CD4-positive, alpha-beta T cell treated with Interleukin-21 for 1 hour (primary cell): Measurements from ENCODE around the gene TPGS1.

Source experiments
- DNase-seq: peaks from one replicate; pipeline ENCODE4 v3.0.0-alpha.2; 2020

The TPGS1 gene

DNA sequence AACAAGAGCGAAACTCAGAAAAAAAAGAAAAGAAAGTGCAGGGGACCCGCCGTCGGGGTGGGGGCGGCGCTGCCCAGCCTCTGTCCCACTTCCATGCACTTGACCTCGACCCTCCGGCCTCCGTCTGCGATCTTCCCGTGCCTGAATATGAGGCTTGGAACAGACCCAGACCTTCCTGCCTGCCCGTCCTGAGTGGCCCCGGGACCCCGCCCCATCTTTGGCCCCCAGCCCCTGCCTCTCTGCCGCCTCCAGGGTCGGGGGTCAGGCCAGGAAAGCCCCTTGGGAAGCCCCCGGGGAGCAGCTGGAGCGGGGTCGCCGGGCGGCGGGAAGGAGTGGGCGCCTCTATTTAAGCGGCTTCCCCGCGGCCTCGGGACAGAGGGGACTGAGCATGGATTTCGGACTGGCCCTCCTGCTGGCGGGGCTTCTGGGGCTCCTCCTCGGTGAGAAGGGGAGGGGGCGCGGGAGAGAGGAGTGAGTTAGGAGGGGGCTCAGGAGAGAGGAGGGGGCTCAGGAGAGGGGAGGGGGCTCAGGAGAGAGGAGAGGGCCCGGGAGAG lies 11.1 kb upstream of the TPGS1 start, which contains the start of gene MADCAM1:
MADCAM1 (plus strand) TSS at position 375 of the 554 bp plus-strand sequence; CDS start at position 389, 14 bp downstream.
- no peak for DNase-seq

DNA sequence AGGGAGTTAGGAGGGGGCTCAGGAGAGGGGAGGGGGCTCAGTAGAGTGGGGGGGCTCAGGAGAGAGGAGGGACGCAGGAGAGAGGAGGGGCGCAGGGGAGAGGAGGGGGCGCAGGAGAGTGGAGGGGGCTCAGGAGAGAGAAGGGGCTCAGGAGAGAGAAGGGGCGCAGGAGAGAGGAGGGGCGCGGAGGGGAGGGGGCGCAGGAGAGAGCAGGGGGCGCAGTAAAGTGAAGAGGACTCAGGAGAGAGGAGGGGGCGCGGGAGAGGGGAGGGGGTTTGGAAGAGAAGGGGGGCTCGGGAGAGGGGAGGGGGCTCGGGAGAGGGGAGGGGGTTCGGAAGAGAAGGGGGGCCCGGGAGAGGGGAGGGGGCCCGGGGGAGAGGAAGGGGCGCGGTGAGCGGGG lies 10.3 kb upstream of the TPGS1 start:
- DNase-seq: no peak

DNA sequence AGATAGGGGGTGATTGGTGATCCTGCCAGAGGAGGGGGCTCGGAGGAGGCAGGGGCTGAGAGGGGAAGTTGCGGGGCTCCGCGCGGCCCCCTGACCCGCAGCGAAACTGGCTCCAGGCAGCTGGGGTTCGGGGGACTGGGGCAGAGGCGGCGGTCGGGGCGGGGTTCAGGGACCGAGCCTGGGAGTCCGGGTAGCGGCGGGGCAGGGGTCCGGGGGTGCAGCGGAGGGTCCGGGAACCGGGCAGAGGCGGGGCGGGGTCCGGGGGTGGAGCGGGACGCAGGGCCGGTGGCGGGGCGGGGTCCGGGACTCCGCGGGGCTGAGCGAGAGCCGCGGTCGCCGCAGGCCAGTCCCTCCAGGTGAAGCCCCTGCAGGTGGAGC lies 9.8 kb upstream of the TPGS1 start:
- DNase-seq: no peak

DNA sequence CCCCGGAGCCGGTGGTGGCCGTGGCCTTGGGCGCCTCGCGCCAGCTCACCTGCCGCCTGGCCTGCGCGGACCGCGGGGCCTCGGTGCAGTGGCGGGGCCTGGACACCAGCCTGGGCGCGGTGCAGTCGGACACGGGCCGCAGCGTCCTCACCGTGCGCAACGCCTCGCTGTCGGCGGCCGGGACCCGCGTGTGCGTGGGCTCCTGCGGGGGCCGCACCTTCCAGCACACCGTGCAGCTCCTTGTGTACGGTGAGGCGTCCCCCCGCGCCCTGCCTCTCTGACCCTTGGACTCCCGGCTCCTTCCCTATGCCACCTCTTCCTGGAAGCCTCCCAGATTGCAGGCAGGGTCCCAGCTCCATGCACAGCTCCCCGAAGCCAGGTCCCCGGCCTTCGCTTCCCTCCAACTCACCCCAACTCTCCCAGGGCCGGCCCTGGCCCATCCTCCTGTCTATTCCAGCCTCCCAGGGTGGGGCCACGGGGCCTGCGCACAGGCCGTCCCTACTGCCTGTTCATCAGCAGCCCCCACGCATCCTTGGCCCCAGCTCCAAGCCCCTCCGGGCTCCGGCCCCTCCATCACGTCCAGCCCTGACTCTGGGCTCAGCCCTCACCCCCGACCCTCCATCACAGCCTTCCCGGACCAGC lies 9.3 kb upstream of the TPGS1 start:
- no peak for DNase-seq

DNA sequence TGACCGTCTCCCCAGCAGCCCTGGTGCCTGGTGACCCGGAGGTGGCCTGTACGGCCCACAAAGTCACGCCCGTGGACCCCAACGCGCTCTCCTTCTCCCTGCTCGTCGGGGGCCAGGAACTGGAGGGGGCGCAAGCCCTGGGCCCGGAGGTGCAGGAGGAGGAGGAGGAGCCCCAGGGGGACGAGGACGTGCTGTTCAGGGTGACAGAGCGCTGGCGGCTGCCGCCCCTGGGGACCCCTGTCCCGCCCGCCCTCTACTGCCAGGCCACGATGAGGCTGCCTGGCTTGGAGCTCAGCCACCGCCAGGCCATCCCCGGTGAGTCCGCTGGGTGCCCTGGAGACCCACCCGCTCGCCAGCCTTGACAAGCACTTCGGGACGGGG lies 8.8 kb upstream of the TPGS1 start:
- DNase-seq: no peak

DNA sequence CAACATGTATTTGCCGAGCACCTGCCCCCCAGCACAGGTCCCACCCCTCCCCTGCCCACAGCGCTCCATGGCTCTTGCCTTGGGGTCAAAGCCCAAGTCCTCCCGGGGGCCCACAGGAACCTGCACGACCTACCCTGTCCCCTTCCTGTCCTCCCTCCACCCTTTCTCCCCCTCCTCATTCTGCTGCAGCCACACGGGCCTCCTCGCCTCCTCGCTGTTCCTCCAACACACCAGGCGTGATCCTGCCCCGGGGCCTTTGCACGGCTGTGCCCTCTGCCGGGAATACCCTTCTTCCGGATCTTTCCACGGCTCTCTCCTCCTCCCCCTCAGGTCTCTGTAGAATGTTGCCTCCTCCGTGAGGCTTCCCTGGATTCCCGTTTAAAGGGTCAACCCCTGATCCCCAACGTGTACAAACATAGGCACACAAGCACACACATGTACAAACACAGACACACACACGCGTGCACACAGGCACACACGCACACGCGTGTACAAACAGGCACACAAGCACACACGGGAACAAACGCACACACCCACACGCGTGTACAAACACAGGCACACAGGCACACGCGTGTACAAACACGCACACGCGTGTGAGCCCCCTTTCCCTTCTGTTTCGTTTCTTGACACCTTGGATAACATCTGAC lies 8.2 kb upstream of the TPGS1 start:
- no peak for DNase-seq

DNA sequence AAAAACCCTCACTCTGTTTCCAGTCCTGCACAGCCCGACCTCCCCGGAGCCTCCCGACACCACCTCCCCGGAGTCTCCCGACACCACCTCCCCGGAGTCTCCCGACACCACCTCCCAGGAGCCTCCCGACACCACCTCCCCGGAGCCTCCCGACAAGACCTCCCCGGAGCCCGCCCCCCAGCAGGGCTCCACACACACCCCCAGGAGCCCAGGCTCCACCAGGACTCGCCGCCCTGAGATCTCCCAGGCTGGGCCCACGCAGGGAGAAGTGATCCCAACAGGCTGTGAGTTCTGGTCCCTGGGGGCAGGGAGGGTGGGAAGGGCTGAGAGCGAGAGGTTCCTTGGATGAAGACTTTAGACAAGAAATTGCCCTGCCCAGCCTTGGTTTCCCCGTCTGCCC lies 5.7 kb upstream of the TPGS1 start:
- no peak for DNase-seq

DNA sequence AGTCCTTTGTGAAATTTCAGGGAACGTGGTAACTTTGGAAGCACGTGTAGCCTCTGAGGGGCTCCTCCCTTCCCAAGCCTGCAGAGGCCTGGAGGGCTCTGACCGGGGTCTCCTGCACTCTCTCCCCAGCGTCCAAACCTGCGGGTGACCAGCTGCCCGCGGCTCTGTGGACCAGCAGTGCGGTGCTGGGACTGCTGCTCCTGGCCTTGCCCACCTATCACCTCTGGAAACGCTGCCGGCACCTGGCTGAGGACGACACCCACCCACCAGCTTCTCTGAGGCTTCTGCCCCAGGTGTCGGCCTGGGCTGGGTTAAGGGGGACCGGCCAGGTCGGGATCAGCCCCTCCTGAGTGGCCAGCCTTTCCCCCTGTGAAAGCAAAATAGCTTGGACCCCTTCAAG lies 2.7 kb upstream of the TPGS1 start:
- no peak for DNase-seq

DNA sequence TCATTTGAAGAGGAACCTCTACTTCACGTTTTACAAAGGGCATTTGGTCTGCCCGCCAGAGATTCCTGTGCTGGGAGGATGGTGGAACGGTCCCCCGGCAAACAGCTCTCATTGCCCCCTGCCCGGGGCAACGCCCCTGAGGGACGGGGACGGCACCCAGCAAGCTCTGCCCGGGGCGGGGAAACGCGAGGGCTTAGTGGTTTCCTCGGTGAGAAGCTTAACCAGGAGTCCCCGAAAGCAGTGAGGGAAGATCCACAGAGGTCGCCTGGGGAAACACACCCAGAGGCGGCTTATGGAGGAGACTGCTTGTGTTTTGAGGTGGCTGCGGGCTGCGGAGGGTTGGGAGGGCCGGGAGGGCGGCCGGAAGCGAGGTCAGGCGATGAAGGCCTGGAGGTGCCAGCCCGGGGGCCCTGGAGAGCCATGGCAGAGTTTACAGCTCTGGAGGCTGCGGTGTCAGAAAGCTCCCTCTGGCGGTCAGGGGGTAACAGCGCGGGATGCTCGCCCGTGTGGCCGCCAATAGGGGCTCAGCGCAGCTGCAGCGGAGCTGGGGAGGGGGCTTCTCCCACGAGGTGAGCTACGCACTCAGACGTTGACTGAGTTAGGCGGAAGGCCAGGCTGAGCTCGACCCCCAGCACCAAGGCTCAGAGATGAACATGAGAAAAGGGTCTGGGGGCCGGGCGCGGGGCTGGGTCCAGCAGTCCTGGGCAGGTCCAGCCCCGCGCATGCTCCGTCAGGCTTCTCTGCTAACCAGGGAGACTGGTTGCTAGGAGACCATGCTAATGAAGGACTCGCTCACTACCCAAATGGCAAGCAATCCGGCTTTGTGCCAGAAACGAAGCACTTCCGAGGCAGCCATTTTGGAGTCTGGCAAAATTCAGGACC lies 652 bp upstream of the TPGS1 start:
- DNase-seq: peak; percentile 97

DNA sequence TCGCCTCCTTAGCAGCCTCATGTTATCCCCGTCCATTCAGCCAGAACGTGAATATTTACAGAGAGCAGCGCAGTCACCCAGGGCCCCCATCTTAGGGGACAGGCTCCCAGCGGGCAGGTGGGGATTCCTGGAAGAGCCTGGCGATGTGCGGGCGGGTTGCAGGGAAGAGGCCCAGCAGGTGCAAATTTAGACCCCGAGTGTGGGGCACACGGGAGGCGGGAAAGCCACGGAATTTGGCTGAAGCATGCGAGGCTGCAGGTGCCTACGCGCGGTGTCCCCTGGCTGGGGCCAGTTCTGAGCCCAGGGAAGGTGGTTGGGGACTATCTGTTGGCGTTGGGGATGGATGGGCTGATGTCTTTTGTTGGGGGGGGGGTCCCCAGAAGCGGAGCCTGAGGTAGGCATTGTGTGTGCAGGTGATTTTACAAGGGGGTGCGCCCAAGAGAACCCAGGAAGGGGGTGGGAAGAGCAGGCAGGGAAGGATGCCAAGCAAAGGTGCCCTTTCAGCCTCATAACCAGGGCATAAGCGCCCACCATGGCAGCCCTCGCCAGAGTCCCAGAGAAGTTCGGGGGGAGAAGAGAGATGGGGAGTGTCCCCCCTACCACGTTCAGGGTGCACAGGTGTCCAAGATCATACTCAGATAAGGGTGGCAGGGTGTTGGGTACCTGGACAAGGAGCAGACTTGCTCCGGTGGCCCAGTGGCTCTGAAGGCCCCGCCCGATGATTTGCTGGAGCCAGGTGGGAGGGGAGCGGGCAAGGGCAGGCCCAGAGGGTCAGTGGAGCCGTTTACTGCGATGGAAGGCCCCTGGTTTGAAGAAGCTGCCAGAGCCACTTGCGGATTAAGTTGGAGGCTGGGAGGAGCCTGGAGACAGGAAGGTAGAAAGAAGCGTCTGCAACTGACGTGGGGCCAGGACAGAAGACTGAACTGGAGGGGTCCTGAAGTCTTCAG lies 1.2 kb downstream of the TPGS1 start:
- no peak for DNase-seq

DNA sequence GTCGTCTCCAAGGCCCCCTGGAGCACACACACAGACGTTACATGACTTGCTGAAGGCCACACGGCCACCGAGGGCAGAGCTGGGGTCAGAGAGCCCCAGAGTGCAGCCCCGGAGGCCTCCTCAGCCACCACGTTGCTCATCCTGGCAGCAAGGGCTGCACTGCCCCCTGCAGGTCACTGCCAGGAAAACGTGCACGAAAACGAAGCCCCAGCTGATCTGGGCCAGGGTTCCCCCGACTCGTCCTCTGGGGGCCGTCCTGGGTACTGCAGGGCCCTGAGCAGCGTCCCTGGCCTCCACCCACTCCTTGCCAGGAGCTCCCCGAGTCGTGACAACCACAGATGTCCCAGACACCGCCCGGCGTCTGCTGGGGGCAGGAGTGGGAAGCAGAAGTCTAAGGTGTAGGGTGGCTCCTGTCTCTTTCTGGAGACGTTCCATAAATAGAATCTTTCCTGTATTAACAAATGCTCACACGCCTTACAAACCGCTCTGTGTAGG lies 3.4 kb downstream of the TPGS1 start:
- peak; percentile 95 for DNase-seq

DNA sequence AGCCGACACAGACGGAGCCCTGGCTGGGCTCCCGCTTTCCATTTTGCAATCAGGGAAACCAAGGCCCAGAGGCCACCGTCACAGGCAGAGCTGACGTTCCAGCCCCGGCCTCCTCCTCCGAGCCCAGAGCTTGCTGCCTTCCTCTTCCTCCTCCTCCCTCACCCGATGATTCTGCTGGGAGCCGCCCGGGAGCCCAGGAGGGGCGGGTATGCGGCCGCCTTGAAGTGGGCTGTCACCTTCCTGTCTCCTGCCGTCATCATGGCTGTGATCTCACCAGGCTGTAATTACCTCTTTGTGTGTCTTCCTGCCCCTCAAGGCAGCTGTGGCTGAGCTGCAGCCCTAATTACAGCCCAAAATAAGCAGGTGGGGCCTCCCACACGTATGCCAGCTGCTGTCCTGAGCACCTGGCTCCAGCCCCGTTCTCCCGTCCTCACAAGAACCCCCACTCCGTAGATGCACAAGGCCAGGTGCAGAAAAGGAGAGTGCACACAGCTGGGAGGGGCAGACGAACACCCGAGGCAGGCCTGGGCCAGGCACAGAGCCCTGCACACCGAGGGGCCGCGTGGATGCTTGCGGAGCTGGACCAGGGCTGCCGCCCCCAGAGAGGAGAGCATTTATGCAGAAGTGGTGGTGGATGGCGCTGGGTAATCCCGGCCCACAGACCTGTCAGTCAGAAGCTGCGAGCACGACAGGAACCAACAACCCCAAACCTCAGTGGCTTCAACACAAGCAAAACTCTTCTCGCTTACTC lies 4.0 kb downstream of the TPGS1 start:
- peak; percentile 92 for DNase-seq

DNA sequence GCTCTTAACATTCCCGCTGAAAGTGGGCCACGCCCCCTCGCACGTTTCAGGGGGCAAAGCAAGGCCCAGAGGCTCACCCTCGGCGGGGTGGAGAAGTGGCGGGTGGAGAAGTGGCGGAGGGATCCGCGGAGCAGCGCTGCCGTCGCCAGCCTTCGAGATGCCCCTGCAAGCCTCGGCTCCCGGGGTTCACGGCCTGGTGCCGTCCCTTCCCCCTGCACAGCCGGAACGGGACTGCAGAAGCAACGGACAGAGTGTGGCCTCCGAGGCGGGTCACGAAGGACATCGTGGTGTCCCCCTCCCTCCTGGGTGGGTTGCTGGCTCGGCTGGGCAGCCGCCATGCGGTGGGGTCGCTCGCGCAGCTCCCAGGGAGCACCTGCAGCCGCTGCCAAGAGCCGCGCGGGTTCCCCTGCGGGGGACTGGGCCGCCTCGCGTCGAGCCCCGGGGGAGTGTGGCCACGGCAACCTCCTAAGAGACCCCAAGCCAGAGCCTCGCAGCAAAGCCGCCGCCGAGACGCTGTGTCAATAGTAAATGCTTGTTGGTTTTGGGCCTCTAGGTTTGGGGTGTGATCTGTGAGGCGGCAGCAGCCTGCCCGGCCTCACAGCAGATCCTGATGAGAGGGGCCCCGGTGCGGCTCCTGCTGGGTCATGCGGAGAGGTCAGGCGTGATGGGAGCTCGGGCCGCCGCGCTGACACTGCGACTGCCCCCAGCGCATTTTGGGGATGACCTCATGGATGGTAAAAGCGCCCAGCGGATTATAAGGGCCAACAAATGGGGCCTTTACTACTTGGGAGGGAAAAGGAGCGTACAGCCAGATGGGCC lies 5.5 kb downstream of the TPGS1 start:
- DNase-seq: no peak

DNA sequence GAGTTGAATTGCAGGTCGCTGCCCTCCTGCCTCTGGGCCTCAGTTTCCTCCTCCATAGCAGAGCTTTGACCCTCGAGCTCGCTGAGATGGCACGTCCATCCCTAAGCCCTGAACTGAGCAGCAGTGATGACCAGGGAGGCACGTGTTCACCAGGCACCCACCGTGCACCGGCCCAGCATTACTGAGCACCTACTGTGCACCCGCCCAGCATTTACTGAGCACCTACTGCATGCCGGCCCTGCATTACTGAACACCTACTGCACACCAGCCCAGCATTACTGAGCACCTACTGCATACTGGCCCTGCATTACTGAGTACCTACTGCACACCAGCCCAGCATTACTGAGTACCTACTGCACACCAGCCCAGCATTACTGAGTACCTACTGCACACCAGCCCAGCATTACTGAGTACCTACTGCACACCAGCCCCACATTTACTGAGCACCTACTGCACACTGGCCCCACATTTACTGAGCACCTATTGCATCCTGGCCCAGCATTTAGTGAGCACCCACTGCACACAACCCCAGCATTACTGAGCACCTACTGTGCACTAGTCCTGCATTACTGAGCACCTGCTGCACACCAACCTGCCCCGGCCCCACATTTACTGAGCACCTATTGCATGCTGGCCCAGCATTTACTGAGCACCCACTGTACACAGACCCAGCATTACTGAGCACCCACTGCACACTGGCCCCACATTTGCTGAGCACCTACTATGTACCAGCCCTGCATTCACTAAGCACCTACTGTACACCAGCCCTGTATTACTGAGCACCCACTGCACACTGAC lies 6.3 kb downstream of the TPGS1 start:
- no peak for DNase-seq

DNA sequence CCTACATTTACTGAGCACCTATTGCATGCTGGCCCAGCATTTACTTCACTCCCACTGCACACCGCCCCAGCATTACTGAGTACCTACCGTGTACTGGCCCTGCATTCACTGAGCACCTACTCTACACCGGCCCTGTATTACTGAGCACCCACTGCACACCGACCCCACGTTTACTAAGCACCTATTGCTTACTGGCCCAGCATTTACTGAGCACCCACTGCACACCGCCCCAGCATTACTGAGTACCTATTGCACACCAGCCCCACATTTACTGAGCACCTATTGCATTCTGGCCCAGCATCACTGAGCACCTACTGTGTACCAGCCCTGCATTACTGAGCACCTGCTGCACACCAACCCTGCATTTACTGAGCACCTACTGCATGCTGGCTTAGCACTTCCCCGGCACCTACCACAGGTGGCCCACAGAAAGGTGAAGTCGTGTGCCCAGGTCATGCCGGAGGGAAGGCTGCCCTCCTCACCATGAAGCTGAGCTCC lies 6.9 kb downstream of the TPGS1 start:
- no peak for DNase-seq

DNA sequence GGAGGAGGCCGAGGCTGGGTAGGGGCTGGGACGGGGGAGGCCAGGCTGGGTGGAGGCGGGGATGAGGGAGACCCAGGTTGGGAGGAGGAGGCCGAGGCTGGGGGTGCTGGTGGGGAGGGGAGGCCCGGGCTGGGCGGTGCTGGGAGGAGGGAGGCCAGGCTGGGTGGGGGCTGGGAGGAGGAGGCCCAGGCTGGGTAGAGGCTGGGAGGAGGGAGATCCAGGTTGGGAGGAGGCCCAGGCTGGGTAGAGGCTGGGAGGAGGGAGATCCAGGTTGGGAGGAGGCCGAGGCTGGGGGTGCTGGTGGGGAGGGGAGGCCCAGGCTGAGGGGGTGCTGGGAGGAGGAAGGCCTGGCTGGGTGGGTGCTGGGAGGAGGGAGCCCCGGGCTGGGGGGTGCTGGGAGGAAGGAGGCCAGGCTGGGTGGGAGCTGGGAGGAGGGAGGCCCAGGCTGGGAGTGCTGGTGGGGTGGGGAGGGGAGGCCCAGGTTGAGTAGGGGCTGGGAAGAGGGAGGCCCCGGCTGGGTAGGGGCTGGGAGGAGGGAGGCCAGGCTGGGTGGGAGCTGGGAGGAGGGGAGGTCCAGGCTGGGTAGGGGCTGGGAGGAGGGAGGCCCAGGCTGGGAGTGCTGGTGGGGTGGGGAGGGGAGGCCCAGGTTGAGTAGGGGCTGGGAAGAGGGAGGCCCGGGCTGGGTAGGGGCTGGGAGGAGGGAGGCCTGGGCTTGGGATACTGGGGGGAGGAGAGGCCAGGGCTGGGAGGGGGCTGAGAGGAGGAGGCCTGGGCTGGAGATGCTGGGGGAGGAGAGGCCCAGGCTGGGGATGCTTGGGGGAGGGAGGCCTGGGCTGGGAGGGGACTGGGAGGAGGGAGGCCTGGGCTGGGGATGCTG lies 10.7 kb downstream of the TPGS1 start:
- no peak for DNase-seq

DNA sequence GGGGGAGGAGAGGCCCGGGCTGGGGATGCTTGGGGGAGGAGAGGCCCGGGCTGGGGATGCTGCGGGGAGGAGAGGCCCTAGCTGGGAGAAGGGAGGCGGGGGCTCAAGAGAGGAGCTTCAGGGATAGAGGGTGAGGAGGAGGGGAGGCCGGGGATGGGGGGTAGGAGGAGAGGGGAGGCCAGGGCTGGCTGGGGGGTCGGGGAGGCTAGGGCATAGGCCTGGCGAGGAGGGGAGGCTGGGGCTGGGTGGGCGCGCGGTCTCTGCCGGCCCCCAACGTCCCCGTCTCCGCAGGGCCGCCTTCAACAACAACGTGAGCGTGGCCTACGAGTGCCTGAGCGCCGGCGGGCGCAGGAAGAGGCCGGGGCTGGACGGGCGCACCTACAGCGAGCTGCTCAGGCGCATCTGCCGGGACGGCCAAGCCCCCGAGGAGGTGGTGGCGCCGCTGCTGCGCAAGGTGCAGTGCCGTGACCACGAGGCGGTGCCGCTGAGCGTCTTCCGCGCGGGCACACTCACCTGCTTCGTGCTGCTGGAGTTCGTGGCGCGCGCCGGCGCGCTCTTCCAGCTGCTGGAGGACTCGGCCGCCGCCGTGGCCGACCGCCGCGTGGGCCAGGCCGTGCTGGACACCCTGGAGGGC lies 11.4 kb downstream of the TPGS1 start:
- DNase-seq: peak; percentile 63

DNA sequence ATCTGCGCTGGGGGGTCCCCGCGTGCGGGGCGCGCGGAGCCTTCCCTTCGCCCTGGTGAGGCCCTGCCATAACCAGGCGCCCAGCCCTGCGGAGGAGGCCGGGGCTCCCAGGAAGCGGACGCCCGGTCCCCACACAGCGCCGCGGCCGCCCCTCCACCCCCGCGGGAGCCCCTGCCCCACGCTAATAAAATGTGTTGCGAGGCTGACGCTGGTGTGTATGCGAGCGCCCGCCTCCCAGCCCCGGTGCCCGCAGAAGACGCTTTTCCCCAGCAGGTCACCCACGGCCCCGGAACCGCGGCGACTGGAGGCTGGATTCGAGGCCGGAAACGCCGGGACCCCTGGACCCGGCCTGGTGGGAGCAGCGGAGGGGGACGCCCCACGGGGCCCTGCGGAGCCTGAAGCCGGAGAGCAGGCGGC lies 12.2 kb downstream of the TPGS1 start:
- no peak for DNase-seq
